VCaP (cell line): ENCODE results near the gene PDE4D.

ENCODE experiments used
- H3K27ac ChIP-seq: fragments of 450-650 bp; 2 replicates; pipeline ENCODE4 v1.5.1; 2017
- CTCF ChIP-seq: fragments of 450-650 bp; conservative IDR thresholded peaks from 2 replicates; pipeline ENCODE4 v1.5.1; 2017; ENCODE audit warnings: mild to moderate bottlenecking, moderate library complexity

The PDE4D gene

GRCh38 chr5:59782856-59783255 is 110.7 kb downstream of the PDE4D start:
- TF ChIP-seq CTCF = no peak
- no peak overlapping the region for H3K27ac ChIP-seq

- no peak overlapping the region for H3K27ac ChIP-seq
- no peak for TF ChIP-seq CTCF
Observed at GRCh38 chr5:59779453-59779852, 114.1 kb downstream of the PDE4D start.

GRCh38 chr5:59777028-59777427 is 116.5 kb downstream of the PDE4D start:
- H3K27ac ChIP-seq = no peak overlapping the region
- TF ChIP-seq CTCF = no peak

GRCh38 chr5:59773294-59773693 is 120.2 kb downstream of the PDE4D start:
- no peak for TF ChIP-seq CTCF

GRCh38 chr5:59772757-59773156 is 120.8 kb downstream of the PDE4D start:
- TF ChIP-seq CTCF = no peak
- H3K27ac ChIP-seq = no peak overlapping the region

More at GRCh38 chr5:59773294-59773693, 120.2 kb downstream of the PDE4D start:
- H3K27ac ChIP-seq = no peak overlapping the region

- TF ChIP-seq CTCF = no peak
- no peak overlapping the region for H3K27ac ChIP-seq
Observed at GRCh38 chr5:59772206-59772605, 121.3 kb downstream of the PDE4D start.

- TF ChIP-seq CTCF = no peak
Observed at GRCh38 chr5:59770953-59771352, 122.6 kb downstream of the PDE4D start.

GRCh38 chr5:59769832-59770231 is 123.7 kb downstream of the PDE4D start:
- H3K27ac ChIP-seq = peak overlapping the region; percentile 83
- no peak for TF ChIP-seq CTCF

More at GRCh38 chr5:59770953-59771352, 122.6 kb downstream of the PDE4D start:
- no peak overlapping the region for H3K27ac ChIP-seq
